HG03442 (cell line): ENCODE results near the gene GPR155.
"Not testable (repeated sequence)": the region's sequence is repeated elsewhere in the genome, so short reads cannot be mapped to it uniquely, and the experiment has no call there.

ENCODE experiments used
- ATAC-seq: cut with Tn5 transposase; IDR thresholded peaks from one replicate; pipeline ENCODE4 v1.9.1; 2021; ENCODE audit warnings: mild to moderate bottlenecking, moderate library complexity; ENCODE audit not compliant: unreplicated experiment

The GPR155 gene

DNA sequence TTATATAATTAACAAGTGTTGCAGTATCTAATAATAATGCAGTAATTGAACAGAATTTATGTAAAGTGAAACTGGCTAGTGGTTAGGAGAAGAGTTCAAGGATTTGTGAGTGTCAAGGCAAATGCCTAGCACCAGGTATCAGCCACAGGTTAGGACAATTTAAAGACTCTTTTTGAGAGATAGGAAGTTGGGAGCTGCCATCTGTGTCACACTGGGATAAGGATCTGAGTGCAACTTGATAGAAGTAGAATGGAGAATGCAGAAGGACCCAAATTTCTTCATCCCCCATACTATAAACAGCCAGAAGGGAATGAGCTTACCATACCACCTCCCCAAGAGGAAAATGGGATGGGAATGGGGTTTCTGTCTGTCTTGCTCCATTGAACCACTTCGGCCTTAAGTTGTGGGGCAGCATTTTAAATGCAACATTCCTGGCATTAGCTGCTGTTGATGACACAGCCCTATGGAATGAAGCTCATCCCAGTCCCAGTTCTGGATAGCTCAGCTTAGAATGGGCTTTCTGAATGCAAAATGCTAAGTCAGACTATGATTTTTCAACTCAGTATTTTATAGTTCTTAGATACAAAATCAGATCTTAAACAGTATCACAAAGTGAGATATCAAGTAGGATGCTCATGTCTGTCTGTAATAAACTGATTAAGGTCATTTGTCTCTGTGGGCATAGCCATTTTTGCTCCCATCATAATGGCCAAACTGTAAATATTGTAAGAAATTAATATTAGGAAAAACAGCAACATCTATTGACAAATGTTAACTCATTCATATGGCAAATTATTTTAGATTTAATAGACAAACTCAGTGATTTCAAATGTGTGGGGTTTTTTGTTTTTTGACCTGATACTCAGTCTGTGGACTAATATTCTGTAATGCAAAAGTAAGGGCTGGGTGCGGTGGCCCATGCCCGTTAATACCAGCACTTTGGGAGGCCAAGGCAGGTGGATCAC, 44.0 kb downstream of the GPR155 start:
- no peak for ATAC-seq

GRCh38 chr2:174439950-174440349, 46.9 kb downstream of the GPR155 start:
- ATAC-seq: no peak

DNA sequence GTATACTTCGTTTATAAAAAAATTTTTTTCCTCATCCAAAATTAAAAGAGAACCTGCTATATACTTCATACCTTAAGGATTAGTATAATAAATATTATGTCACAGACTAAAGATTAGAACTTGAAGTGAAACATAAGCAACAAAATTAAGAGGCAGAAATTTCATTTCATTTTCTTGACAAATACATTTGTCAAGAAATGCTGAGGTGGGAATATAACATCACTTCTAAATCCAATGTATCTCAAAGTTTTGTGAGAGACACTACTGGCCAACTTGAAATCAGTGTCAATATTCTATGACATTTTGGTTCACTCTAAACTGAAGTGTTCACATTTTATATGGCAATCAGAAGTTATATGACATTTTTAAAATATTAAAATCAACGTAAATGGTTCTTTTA, 47.5 kb downstream of the GPR155 start:
- ATAC-seq: no peak

DNA sequence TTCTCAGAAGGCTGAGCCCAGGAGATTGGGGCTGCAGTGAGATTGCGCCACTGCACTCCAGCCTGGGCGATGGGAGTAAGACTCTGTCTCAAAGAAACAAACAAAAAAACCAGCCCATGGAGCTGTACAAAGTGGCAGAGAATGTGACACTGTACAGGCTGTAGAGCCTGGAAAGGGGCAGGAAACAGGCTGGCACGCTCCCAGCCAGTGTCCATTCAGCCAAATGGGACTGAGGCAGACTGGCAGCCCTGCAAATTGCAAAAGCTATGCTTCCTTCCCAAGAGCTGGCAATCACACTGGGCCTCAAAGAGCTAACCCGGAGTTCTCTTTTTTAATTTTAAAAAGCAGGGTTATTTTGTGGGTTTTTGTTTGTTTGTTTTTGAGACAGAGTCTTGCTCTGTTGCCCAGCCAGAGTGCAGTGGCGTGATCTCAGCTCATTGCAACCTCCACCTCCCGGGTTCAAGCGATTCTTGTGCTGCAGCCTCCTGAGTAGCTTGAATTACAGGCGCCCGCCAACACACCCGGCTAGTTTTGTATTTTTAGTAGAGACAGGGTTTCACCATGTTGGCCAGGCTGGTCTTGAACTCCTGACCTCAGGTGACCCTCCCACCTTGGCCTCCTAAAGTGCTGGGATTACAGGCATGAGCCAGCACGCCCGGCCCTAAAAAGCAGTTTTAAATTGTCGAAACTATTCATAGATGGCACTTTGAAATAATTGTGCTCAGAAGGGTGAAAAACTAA, 48.5 kb downstream of the GPR155 start:
- ATAC-seq: no peak

- no peak for ATAC-seq
Measured at GRCh38 chr2:174436351-174436750, 50.5 kb downstream of the GPR155 start.

DNA sequence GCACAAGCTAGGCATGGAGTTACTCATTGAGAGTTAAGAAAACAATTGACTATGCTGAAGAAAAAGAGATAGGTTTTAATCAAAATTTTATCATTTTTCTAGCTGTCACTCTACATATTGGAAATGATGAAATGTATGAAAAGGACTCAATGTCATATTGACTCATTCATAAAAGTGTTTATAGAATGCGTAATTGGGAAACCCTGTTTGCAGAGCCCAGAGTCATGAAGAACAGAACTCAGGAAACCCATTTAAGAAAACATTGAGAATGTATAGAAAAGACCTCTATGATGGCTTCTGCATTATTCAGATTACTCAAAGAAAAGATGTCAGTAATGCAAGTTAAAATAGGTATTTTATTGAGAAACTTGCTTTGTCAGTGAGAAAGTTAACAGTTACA, 54.9 kb downstream of the GPR155 start:
- ATAC-seq: no peak

DNA sequence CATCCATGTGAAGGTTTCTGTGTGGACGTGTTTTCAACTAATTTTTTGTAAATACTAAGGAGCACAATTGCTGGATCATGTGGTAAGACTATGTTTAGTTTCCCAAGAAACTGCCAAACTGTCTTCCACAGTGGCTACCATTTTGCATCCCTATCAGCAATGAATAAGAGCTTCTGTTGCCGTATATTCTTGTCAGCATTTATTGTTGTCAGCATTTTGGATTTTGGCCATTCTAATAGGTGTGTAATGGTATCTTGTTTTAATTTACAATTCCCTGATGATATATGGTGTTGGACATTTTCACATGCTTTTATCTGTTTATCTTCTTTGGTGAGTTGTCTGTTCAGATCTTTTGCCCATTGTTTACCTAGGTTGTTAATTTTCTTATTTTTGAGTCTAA, 56.8 kb downstream of the GPR155 start:
- ATAC-seq: no peak

- no peak for ATAC-seq
Measured at GRCh38 chr2:174428214-174428613, 58.6 kb downstream of the GPR155 start.

DNA sequence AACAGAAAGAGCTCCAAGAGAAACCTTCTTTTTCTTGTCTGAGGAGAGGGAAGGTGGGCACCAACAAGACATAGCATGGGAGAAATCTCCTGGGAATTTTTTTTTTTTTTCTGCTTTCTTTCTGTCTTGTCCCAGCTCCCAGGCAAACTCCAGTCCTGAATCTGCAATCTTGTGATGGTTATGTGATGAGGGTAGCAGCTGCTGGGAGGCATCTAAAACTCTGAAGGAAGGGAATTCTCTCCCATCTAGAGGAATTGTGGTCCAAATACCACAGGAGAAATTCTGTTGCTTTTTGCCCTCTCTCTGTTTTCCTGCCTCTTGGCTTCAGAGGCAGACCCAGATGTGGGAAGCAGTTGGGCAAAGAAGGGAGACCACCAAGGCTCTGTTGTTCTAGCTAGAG, 74.6 kb downstream of the GPR155 start:
- no peak for ATAC-seq

DNA sequence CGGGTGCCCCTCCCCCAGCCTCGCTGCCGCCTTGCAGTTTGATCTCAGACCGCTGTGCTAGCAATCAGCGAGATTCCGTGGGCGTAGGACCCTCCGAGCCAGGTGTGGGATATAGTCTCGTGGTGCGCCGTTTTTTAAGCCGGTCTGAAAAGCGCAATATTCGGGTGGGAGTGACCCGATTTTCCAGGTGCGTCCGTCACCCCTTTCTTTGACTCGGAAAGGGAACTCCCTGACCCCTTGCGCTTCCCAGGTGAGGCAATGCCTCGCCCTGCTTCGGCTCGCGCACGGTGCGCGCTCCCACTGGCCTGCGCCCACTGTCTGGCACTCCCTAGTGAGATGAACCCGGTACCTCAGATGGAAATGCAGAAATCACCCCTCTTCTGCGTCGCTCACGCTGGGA, 76.8 kb downstream of the GPR155 start:
- ATAC-seq: not testable (repeated sequence)

DNA sequence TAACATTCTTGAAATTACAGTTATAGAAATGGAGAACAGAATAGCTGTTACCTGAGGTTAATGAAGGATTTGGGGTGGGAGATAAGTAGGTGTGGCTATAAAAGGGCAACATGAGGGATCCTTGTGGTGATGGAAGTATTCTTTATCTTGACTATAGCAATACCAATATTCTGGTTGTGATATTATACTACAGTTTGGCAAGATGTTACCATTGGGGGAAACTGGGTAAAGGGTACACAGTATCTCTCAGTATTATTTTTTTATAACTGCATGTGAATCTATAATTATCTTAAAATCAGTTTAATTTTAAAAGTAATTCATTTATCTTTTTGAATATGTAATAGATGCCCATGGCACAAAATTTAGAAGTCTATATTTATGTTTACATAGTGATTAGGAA, 83.2 kb downstream of the GPR155 start:
- ATAC-seq: no peak

DNA sequence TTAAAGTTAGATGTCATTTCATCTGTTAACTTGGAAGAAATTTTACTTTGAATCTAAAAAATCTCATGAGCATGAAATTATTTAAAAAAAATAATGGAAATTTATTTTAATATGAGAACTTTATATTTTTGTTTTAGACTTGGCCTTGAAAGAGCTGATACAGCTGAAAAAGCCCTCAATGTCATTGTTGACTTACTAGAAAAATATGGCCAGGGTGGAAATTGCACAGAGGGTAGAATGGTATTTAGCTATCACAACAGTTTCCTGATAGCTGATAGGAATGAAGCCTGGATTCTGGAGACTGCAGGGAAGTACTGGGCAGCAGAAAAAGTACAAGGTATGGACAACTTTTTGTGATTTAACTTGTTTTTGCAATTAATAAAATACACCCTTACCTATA, 86.0 kb downstream of the GPR155 start:
- ATAC-seq: no peak

DNA sequence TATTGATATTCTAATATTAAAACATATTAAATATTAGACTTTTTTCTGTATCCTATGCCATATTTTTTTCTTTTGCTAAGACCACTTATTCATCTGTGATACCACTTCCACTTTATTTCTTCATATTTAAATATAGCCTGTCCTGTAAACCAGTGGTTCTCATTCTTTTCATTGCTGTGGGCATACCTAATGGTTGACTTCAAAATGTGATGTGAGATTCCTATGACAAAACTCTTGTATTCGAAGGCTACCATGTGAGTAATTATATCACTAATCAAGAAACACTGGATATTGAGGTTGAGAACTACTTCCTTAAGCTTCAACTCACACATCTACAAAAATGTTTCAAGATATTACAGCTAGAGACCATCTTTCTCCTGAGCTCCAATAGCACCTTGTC, 87.7 kb downstream of the GPR155 start:
- ATAC-seq: no peak

DNA sequence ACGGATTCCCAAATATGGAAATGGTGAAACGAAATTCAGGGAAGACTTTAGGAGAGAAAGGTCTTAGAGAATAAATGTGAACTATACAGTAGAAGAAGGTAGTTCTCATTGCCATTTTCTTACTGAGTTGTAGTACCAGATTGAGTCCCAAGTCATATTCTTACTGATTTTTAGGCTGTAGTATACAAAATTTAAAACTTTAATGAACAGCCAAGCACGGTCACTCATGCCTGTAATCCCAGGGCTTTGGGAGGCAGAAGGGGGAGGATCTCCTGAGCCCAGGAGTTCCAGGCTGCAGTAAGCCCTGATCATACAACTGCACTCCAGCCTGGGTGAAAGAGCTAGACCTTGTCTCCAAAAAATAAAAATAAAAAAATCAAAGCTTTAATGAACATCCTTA, 89.1 kb downstream of the GPR155 start:
- ATAC-seq: no peak

GRCh38 chr2:174395969-174396630, 90.7 kb downstream of the GPR155 start:
- peak; percentile 7 for ATAC-seq

DNA sequence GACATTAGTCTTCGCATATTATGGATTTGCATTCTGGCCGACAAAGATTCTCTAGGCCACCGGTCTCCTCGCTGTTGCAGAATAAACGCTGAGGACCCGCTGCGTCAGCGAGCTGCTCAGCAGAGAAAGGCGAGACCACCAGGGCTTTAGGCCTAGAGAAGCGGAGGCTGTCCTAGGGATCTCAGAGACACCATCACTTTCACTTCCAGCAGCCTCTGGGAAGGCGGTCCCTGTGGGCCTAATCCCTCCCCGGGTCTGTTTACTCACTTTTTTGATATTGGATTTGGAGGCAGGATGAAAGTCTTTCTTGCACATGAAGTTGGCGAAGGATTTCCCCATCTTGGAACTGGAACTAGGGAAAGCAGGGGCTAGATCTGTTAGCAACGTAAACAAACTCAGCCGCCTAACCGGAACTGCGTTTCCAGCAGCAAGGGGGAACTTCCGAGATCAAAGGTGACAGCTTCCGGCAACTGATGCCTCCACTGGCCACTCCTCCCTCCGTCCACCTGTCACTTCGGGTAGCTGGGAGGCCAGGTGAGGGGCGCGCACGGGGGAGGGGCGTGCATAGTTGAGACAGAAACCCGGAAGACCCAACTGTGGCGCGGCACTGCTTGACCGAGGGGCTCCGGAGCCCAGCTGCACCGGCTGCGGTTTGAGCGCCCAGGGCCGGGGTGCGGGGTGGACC, 91.4 kb downstream of the GPR155 start, which contains the start of gene SCRN3:
SCRN3 (plus strand) TSS at position 447 of the 685 bp plus-strand sequence. CDS start 2,554 bp downstream, outside the sequence.
- ATAC-seq: peak; percentile 92

DNA sequence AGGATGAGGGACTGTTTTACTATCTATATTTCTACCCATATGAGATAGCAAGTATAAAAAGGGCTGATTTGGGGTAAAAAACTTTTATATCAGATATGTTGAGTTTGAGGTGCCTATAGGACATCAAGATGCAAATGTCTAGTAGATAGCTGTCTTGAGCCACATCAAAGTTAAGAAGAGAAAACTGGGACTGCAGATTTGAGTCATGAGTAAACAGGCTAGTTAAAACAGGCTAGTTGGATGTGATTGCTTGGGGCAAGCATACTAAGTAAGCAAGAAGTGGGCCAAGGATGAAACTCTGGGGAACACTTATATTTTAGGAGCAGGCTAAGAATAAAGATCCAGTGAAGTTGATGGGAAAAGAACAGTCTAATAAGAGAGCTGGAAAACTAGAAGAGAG, 94.1 kb downstream of the GPR155 start:
- ATAC-seq: no peak

- ATAC-seq: not testable (repeated sequence)
Measured at GRCh38 chr2:174390303-174390702, 96.5 kb downstream of the GPR155 start.

DNA sequence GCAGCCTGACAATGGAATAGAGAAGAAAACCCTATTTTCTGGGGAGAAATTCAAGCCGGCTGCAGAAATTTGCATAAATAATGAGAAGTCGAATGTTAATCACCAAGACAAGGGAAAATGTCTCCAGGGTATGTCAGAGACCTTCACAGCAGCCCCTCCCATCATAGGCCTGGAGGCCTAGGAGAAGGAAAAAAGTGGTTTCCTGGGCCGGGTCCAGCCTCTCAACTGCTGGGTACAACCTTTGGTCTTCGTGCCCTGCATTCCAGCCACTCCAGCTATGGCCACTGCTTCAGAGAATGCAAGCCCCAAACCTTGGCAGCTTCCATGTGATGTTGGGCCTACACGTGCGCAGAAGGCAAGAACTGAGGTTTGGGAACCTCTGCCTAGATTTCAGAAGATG, 97.3 kb downstream of the GPR155 start:
- ATAC-seq: no peak

- ATAC-seq: not testable (repeated sequence)
Measured at GRCh38 chr2:174388706-174389105, 98.1 kb downstream of the GPR155 start.

- ATAC-seq: no peak
Measured at GRCh38 chr2:174385201-174385600, 101.6 kb downstream of the GPR155 start.
